K562 (cell line): ENCODE data around the gene COG3. TPM values are rescaled to one million over a fixed set of nuclear protein-coding genes. Genes with fewer than 3 reads are reported as not detected.

Experiments used
- EP400 ChIP-seq: fragments of 450-650 bp; IDR thresholded peaks from 2 replicates; pipeline ENCODE4 v1.6.1; 2017; ENCODE audit warnings: antibody characterized with exemption, mild to moderate bottlenecking, moderate library complexity
- MYC ChIP-seq, 2 experiments: fragments of 250-450 bp in 1 of 2; sonication (Bioruptor Pico) in 1 of 2; IDR thresholded peaks; 2 replicates each; pipeline versions ENCODE4 v1.5.1 to v1.6.1; 2012 to 2021; ENCODE audit warnings: low read depth in 2 of 2, borderline replicate concordance in 1 of 2, improper control_type of control experiment in 1 of 2, low read length in 1 of 2, mild to moderate bottlenecking in 1 of 2, moderate library complexity in 1 of 2
- POLR2H ChIP-seq: IDR thresholded peaks from 2 replicates; pipeline ENCODE4 v1.6.1; 2016; ENCODE audit warnings: missing genetic modification characterization, low read depth, mild to moderate bottlenecking, control low read depth, missing compliant biosample characterization, moderate library complexity
- RFX7 ChIP-seq: fragments of 250-450 bp; sonication (Bioruptor Pico); IDR thresholded peaks from 2 replicates; pipeline ENCODE4 v1.5.1; 2021; ENCODE audit warnings: mild to moderate bottlenecking
- ZNF253 ChIP-seq: fragments of 250-450 bp; sonication (Bioruptor Pico); conservative IDR thresholded peaks from 2 replicates; pipeline ENCODE4 v1.6.1; 2021; ENCODE audit warnings: mild to moderate bottlenecking
- polyA plus RNA-seq, 8 experiments: library from polyadenylated mRNA; depleted of rRNA in 4 of 8; stranded (reverse) in 5 of 8; unstranded in 3 of 8; fragments of >200 nt; fragmentation: Nextera tagmentation in 2 of 8; fragmentation: Illumina TruSeq in 1 of 8; extraction: Ambion mirVana in 2 of 8; extraction: Trizol in 1 of 8; gene quantifications; 2 replicates each; pipeline versions ENCODE4 v1.2.1 to v1.2.3, GENCODE V29; 2011 to 2014; ENCODE audit warnings: inconsistent platforms in 1 of 8, missing spikeins in 1 of 8
- total RNA-seq, 7 experiments: library from RNA; depleted of rRNA in 6 of 7; stranded (reverse); fragments of >200 nt in 6 of 7; fragmentation: Illumina TruSeq in 2 of 7; extraction: Trizol in 2 of 7; gene quantifications; 2 replicates each; pipeline versions ENCODE4 v1.2.1 to v1.2.3, GENCODE V29; 2011 to 2021; ENCODE audit warnings: low replicate concordance in 1 of 7
- TF ChIP-seq, protein P1 (sequence below): fragments of 450-650 bp; IDR thresholded peaks from 2 replicates; pipeline ENCODE4 v1.6.1; 2016; ENCODE audit warnings: mild to moderate bottlenecking, moderate library complexity
- TF ChIP-seq, protein P2 (sequence below), 2 experiments: fragments of 450-650 bp in 1 of 2; sonication (generic) in 1 of 2; formaldehyde crosslinking in 1 of 2; IDR thresholded peaks in 1 of 2; conservative IDR thresholded peaks in 1 of 2; 2 replicates each; pipeline versions ENCODE4 v1.6.1 to v1.8.1; 2016 to 2023; ENCODE audit warnings: mild to moderate bottlenecking in 2 of 2, moderate library complexity in 2 of 2, inconsistent platforms in 1 of 2, missing genetic modification reagents in 1 of 2

The COG3 gene
- total and polyA plus RNA-seq, 9 of the 15 experiments (the other 6 are each of a cell fraction or from before 2014, with no cell fraction given): 3.9 to 22.9 (median 14.5) TPM

DNA sequence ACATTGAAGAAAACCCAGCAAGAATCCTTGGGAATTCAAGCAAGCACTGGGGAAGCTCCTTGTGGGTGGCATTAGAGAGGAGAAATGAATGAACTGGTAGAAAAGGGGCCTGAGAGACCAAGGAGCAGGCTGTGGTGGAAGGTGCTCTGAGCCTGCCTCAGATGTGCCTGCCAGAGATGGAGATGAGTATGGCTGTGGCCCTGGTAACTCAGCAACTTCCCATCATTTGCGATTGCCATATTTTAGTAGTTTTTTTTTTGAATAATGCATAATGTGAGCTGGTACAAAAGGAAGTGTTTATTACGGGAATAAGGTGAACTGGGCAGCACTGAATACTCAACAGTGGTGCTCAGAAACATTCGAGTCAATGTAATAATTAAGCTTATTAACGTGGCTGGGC lies 111.7 kb downstream of the COG3 start (continued):
- TF ChIP-seq, protein P1, sequence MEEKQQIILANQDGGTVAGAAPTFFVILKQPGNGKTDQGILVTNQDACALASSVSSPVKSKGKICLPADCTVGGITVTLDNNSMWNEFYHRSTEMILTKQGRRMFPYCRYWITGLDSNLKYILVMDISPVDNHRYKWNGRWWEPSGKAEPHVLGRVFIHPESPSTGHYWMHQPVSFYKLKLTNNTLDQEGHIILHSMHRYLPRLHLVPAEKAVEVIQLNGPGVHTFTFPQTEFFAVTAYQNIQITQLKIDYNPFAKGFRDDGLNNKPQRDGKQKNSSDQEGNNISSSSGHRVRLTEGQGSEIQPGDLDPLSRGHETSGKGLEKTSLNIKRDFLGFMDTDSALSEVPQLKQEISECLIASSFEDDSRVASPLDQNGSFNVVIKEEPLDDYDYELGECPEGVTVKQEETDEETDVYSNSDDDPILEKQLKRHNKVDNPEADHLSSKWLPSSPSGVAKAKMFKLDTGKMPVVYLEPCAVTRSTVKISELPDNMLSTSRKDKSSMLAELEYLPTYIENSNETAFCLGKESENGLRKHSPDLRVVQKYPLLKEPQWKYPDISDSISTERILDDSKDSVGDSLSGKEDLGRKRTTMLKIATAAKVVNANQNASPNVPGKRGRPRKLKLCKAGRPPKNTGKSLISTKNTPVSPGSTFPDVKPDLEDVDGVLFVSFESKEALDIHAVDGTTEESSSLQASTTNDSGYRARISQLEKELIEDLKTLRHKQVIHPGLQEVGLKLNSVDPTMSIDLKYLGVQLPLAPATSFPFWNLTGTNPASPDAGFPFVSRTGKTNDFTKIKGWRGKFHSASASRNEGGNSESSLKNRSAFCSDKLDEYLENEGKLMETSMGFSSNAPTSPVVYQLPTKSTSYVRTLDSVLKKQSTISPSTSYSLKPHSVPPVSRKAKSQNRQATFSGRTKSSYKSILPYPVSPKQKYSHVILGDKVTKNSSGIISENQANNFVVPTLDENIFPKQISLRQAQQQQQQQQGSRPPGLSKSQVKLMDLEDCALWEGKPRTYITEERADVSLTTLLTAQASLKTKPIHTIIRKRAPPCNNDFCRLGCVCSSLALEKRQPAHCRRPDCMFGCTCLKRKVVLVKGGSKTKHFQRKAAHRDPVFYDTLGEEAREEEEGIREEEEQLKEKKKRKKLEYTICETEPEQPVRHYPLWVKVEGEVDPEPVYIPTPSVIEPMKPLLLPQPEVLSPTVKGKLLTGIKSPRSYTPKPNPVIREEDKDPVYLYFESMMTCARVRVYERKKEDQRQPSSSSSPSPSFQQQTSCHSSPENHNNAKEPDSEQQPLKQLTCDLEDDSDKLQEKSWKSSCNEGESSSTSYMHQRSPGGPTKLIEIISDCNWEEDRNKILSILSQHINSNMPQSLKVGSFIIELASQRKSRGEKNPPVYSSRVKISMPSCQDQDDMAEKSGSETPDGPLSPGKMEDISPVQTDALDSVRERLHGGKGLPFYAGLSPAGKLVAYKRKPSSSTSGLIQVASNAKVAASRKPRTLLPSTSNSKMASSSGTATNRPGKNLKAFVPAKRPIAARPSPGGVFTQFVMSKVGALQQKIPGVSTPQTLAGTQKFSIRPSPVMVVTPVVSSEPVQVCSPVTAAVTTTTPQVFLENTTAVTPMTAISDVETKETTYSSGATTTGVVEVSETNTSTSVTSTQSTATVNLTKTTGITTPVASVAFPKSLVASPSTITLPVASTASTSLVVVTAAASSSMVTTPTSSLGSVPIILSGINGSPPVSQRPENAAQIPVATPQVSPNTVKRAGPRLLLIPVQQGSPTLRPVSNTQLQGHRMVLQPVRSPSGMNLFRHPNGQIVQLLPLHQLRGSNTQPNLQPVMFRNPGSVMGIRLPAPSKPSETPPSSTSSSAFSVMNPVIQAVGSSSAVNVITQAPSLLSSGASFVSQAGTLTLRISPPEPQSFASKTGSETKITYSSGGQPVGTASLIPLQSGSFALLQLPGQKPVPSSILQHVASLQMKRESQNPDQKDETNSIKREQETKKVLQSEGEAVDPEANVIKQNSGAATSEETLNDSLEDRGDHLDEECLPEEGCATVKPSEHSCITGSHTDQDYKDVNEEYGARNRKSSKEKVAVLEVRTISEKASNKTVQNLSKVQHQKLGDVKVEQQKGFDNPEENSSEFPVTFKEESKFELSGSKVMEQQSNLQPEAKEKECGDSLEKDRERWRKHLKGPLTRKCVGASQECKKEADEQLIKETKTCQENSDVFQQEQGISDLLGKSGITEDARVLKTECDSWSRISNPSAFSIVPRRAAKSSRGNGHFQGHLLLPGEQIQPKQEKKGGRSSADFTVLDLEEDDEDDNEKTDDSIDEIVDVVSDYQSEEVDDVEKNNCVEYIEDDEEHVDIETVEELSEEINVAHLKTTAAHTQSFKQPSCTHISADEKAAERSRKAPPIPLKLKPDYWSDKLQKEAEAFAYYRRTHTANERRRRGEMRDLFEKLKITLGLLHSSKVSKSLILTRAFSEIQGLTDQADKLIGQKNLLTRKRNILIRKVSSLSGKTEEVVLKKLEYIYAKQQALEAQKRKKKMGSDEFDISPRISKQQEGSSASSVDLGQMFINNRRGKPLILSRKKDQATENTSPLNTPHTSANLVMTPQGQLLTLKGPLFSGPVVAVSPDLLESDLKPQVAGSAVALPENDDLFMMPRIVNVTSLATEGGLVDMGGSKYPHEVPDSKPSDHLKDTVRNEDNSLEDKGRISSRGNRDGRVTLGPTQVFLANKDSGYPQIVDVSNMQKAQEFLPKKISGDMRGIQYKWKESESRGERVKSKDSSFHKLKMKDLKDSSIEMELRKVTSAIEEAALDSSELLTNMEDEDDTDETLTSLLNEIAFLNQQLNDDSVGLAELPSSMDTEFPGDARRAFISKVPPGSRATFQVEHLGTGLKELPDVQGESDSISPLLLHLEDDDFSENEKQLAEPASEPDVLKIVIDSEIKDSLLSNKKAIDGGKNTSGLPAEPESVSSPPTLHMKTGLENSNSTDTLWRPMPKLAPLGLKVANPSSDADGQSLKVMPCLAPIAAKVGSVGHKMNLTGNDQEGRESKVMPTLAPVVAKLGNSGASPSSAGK: no peak
- no peak for TF ChIP-seq ZNF253
- no peak for TF ChIP-seq EP400
- TF ChIP-seq, protein P2, sequence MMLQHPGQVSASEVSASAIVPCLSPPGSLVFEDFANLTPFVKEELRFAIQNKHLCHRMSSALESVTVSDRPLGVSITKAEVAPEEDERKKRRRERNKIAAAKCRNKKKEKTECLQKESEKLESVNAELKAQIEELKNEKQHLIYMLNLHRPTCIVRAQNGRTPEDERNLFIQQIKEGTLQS (IDR thresholded peaks at IDR 0.05): no peak
- TF ChIP-seq, protein P2 (CRISPR knock-in tag; conservative IDR thresholded peaks at IDR 0.05): no peak
- TF ChIP-seq RFX7: no peak
- no peak for TF ChIP-seq MYC (IDR thresholded peaks at IDR 0.05; ENCODE audit: low read depth, low read length)
- TF ChIP-seq MYC (CRISPR knock-in tag; IDR thresholded peaks at IDR 0.05; ENCODE audit: borderline replicate concordance, low read depth): no peak
- no peak for TF ChIP-seq POLR2H (tag)
- TF ChIP-seq, all 486 proteins: peak for 0
